ENCODE results near the gene GPR179.
A peak's percentile ranks its signal among the peaks of the same experiment; 100 is the strongest.

Gene GPR179

DNA sequence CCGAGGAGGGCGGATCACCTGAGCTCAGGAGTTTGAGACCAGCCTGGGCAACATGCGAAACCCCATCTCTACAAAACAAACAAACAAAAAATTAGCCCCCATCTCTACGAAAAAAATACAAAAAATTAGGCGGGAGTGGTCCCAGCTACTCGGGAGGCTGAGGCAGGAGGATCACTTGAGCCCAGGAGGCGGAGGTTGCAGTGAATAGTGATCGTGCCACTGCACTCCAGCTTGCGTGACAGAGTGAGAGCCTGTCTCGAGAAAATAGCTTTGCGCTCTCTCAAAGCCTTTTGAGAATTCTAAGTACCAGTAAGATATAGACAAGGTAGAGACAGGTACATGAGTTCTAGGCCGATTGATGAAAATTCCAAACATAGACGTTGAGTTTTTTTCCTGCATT is 9.9 kb upstream of the GPR179 start:
- DNase-seq = no peak
- TF ChIP-seq POLR2A (IDR thresholded peaks at IDR 0.05; ENCODE audit: low read length) (no peak), GATA1 (IDR thresholded peaks at IDR 0.05; ENCODE audit: low read depth, low read length) (no peak)

GRCh38 chr17:38353086-38353604 is 9.4 kb upstream of the GPR179 start:
- DNase-seq = peak in 1 of 2 experiments; percentile 37
- TF ChIP-seq POLR2A (IDR thresholded peaks at IDR 0.05; ENCODE audit: low read length) = no peak
- TF ChIP-seq GATA1 (IDR thresholded peaks at IDR 0.05; ENCODE audit: low read depth, low read length) = no peak

DNA sequence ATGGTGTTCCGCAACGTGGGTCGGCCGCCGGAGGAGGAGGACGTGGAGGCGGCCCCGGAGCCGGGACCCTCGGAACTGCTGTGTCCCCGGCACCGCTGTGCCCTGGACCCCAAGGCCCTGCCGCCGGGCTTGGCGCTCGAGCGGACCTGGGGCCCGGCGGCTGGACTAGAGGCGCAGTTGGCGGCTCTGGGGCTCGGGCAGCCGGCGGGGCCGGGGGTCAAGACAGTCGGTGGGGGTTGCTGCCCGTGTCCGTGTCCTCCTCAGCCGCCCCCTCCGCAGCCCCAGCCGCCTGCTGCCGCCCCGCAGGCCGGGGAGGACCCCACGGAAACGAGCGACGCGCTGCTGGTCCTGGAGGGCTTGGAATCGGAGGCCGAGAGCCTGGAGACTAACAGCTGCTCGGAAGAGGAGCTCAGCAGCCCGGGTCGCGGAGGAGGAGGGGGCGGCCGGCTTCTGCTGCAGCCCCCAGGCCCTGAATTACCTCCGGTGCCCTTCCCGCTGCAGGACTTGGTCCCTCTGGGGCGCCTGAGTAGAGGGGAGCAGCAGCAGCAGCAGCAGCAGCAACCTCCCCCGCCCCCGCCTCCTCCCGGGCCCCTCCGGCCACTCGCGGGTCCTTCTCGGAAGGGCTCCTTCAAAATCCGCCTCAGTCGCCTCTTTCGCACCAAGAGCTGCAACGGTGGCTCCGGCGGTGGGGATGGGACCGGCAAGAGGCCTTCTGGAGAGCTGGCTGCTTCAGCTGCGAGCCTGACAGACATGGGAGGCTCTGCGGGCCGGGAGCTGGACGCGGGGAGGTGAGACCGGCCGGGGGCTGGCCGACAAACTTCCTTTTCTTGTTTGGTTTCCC is 8.7 kb upstream of the GPR179 start:
- TF ChIP-seq POLR2A (IDR thresholded peaks at IDR 0.05; ENCODE audit: low read length) (no peak), GATA1 (IDR thresholded peaks at IDR 0.05; ENCODE audit: low read depth, low read length) (no peak)
- DNase-seq = peak; percentile 50 to 63

GRCh38 chr17:38351412-38352222 is 7.9 kb upstream of the GPR179 start, which contains the start of gene SOCS7:
SOCS7 (plus strand) TSS chr17:38351844; CDS start chr17:38352053, 209 bp downstream.
- peak; percentile 93 to 97 for DNase-seq
- TF ChIP-seq GATA1 (IDR thresholded peaks at IDR 0.05; ENCODE audit: low read depth, low read length) (no peak), POLR2A (IDR thresholded peaks at IDR 0.05; ENCODE audit: low read length) (peak; percentile 75)

GRCh38 chr17:38350035-38350434 is 6.3 kb upstream of the GPR179 start:
- no peak for DNase-seq
- TF ChIP-seq POLR2A (IDR thresholded peaks at IDR 0.05; ENCODE audit: low read length) (no peak), GATA1 (IDR thresholded peaks at IDR 0.05; ENCODE audit: low read depth, low read length) (no peak)

DNA sequence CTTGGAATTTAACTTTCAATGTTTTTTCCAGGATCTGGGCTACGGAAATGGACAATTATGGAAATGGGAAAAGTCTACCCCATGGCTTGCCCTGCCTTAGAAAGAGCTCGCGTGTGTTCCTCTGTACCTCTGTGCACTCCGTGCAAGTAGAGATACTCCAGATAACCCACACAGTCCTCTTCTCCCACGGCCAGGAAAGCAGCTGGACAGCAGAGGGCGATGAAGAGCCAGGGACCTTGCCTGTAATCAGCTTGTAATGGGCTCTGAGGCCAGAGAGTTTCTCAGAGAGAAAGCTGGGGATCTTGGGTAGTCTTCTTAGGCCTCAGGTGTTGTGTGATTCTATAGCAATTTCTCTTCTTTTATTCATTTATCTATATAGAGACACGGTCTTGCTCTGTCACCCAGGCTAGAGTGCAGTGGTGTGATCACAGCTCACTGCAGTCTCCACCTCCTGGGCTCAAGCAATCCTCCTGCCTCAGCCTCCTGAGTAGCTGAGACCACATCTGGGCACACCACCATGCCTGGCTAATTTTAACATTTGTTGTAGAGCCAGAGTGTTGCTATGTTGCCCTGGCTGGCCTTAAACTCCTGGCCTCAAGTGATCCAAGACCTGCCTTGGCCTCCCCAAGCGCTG is 5.5 kb upstream of the GPR179 start:
- peak; percentile 86 to 93 for DNase-seq
- TF ChIP-seq GATA1 (IDR thresholded peaks at IDR 0.05; ENCODE audit: low read depth, low read length) = no peak
- TF ChIP-seq POLR2A (IDR thresholded peaks at IDR 0.05; ENCODE audit: low read length) = no peak

DNA sequence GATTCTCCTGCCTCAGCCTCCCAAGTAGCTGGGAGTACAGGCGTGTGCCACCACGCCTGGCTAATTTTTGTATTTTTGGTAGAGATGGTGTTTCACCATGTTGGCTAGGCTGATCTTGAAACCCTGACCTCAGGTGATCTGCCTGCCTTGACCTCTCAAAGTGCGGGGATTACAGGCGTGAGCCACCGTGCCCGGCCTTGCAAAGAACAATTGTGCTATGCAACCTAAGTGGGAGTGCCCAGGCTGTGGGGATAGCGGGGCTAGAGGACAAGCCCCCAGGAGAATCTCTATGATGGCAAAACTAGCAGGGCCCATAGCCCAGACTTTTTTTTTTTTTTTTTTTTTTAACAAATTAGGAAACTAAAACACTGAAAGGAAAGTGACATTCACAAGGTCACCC is 2.0 kb upstream of the GPR179 start:
- no peak for TF ChIP-seq GATA1 (IDR thresholded peaks at IDR 0.05; ENCODE audit: low read depth, low read length)
- no peak for TF ChIP-seq POLR2A (IDR thresholded peaks at IDR 0.05; ENCODE audit: low read length)
- DNase-seq = no peak

GRCh38 chr17:38344420-38344745 is 627 bp upstream of the GPR179 start:
- no peak for DNase-seq
- TF ChIP-seq GATA1 (IDR thresholded peaks at IDR 0.05; ENCODE audit: low read depth, low read length) (no peak), POLR2A (IDR thresholded peaks at IDR 0.05; ENCODE audit: low read length) (no peak)

DNA sequence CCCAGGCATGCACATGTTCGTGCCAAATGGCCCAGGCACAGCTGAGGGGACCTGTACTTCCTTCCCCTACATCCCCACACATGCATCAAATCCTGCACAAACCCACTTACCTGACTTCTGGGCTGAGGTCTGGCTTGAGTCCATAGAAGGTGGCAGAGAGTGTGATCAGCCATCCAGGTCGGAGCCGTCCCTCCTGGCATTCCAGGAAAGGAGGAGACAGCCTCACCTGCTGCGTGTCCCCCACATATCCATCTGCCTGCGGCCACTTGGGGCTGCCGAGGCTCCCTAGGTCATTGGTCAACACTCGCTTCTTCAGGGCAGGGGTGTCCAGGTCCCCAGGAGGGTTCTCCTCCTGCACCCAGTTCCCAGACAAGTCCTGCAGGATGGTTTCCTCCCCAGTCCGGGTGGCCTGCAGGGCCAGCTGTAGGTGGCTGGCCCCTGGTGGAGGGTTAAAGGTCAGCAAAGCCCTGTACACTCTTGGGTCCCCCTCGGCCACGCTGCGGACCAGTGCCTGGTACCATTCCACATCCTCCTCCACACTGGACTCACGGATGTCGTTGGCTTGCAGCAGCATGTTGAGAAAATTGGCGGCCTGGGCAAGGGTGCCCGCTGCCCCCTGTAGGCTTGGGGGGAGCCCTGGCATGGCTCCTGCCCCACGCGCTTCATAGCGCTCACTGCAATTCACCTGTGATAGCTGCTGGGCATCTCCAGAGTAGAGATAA is 709 bp downstream of the GPR179 start:
- no peak for DNase-seq
- TF ChIP-seq GATA1 (IDR thresholded peaks at IDR 0.05; ENCODE audit: low read depth, low read length) = no peak
- no peak for TF ChIP-seq POLR2A (IDR thresholded peaks at IDR 0.05; ENCODE audit: low read length)

DNA sequence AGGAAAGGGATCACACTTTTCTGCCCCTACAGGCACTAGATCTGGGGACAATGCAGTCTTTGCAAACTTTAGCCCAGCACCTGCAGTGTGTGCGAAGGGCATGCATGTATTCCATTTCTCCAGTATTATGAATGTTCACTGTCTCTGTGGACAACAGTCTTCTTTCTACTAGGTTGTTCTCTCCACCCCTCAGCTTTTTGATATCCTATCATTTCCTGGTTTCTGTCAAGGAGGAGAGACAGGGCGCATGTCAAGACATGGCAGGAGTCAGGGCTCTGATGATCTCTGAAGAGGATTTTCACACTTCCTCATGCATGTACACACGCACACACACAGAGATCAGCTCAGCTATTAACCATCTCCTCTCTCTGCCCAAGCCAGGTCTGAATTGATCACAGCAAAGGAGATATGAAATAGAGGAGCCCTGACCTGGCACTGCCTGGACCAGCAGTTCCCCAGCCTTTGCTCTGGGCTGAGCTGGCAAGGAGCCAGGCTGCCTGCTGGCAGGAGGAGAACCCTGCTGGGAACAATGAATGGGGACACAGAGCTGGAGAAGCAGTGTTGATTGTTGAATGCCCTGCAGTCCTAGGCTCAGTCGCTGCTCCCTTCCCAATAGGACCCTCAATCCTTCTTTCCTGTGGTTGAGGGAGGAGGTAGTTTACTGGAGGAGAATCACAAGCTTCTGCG is 2.6 kb downstream of the GPR179 start:
- TF ChIP-seq POLR2A (IDR thresholded peaks at IDR 0.05; ENCODE audit: low read length) = no peak
- TF ChIP-seq GATA1 (IDR thresholded peaks at IDR 0.05; ENCODE audit: low read depth, low read length) = no peak
- peak; percentile 10 to 20 for DNase-seq

- TF ChIP-seq POLR2A (IDR thresholded peaks at IDR 0.05; ENCODE audit: low read length) = no peak
- TF ChIP-seq GATA1 (IDR thresholded peaks at IDR 0.05; ENCODE audit: low read depth, low read length) = no peak
- DNase-seq = no peak
Measured at GRCh38 chr17:38339891-38340290, 3.9 kb downstream of the GPR179 start.

DNA sequence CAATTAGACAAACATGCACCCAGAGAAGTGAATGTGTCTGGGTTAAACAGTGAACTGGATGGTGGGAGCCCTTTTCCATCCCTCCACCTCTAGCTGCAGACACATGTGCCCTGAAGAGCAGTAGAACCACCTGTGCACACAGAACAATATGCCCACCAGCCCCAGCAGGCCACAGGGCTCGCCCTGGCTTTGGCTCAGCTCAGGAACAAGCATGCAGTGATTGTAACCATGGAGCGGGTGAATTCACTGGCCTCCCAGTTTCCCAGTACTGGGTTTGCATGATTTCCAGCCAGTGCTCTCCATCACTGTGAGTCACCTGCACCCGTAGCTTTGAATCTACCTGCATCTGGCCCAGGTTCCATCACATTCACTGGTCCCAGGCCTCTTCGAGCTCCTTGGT is 5.2 kb downstream of the GPR179 start:
- no peak for DNase-seq
- TF ChIP-seq GATA1 (IDR thresholded peaks at IDR 0.05; ENCODE audit: low read depth, low read length) (no peak), POLR2A (IDR thresholded peaks at IDR 0.05; ENCODE audit: low read length) (no peak)

- TF ChIP-seq GATA1 (IDR thresholded peaks at IDR 0.05; ENCODE audit: low read depth, low read length) = no peak
- no peak for TF ChIP-seq POLR2A (IDR thresholded peaks at IDR 0.05; ENCODE audit: low read length)
- no peak for DNase-seq
Measured at GRCh38 chr17:38338053-38338452, 5.7 kb downstream of the GPR179 start.

Measured in erythroblast (primary cell).